ENCODE data around the gene DYNLT5.
"Not testable (repeated sequence)": the region's sequence is repeated elsewhere in the genome, so short reads cannot be mapped to it uniquely, and the experiment has no call there.

DYNLT5 gene

GRCh38 chr1:66788231-66788939 lies 36.1 kb downstream of the DYNLT5 start:
- no peak overlapping the region for H3K4me3 ChIP-seq (ENCODE audit: low read depth, low read length)
- no peak for TF ChIP-seq CTCF (IDR thresholded peaks at IDR 0.05; ENCODE audit: borderline replicate concordance, insufficient read depth, low read depth, low read length)

DNA sequence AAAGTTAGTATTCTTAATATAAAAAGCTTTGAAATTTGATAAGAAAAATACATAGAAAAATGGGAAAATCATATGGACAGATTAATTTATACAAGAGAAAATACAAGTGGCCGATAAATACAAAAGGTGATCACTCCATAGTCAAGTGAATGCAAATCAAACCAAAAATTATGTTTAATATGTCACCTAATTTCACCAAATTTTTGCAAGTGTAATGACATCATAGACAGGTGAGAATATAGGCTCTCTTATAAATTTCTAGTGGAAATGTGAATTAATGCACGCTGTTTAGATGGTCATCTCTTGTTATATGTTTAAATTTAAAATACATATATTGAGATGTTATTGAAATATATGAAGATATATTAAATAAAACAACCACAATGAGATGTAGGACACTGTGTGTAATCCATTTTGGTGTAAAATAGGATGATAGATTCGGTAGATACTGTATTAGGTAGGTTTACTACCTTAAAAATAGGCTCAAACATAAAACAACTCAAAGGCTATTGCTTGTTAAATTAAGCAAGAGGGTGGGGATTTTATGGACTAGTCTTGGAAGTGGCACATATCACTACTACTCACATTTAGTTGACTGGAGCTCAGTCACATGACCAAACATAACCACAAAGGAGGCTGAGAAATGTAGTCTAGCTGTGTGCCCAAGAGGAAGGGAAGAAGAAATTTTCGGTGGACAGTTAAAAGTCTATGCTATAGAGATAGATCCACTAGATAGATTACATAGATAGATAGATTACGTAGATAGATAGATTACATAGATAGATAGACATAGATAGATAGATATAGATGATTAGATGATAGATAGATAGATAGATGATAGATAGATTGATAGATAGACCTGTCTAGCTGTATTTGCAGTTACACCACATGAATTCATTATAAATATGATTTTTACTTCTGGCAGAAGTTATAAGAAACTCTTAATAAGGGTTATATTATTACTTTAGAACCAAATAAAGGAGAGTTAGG lies 39.7 kb downstream of the DYNLT5 start:
- no peak for TF ChIP-seq CTCF (IDR thresholded peaks at IDR 0.05; ENCODE audit: borderline replicate concordance, insufficient read depth, low read depth, low read length)

DNA sequence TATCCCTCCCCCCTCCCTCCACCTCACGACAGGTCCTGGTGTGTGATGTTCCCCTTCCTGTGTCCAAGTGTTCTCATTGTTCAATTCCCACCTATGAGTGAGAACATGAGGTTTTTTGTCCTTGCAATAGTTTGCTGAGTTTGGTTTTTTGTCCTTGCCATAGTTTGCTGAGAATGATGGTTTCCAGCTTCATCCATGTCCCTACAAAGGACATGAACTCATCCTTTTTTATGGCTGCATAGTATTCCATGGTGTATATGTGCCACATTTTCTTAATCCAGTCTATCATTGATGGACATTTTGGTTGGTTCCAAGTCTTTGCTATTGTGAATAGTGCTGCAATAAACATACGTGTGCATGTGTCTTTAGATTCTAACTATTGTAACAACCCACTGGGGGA lies 43.6 kb downstream of the DYNLT5 start:
- not testable (repeated sequence) for H3K4me3 ChIP-seq (ENCODE audit: low read depth, low read length)

More for the DNA sequence above, 39.7 kb downstream of the DYNLT5 start:
- H3K4me3 ChIP-seq (ENCODE audit: low read depth, low read length) = no peak overlapping the region

DNA sequence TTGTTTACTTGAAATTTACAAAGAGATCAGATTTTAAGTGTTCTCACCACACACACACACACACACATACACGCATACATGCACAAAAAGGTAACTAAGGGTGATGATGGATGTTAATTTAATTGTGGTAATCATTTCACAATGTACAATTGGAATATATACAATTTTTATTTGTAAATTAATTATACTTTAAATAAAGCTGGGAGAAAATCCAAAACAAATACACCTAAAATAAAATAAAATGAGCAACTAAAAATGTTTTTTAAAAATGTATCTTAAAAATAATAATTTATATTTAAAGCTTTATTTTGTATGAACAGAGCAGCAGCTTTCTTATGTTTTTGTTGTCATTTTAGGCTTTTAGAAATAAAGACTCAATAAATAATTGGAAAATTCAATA lies 57.0 kb downstream of the DYNLT5 start:
- TF ChIP-seq CTCF (IDR thresholded peaks at IDR 0.05; ENCODE audit: borderline replicate concordance, insufficient read depth, low read depth, low read length) = no peak
- H3K4me3 ChIP-seq (ENCODE audit: low read depth, low read length) = no peak overlapping the region

GRCh38 chr1:66809736-66810326 lies 57.6 kb downstream of the DYNLT5 start:
- no peak for TF ChIP-seq CTCF (IDR thresholded peaks at IDR 0.05; ENCODE audit: borderline replicate concordance, insufficient read depth, low read depth, low read length)

DNA sequence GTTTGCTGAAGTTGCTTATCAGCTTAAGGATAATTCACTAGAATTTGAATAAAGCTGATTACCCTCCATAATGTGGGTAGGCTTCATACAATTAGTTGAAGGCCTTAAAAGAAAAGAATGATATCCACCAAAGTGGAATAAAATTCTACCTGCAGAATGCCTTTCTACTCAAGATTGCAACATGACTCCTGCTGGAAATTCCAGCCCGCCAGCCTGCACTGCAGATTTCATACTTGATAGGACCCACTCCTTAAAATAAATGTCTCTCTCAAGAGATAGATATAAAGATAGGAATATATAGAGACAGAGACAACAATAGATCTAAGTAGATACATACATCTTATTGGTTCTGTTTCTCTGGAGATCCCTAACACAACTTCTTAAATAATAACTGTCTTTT lies 72.5 kb downstream of the DYNLT5 start:
- TF ChIP-seq CTCF (IDR thresholded peaks at IDR 0.05; ENCODE audit: borderline replicate concordance, insufficient read depth, low read depth, low read length) = no peak
- no peak overlapping the region for H3K4me3 ChIP-seq (ENCODE audit: low read depth, low read length)

More at GRCh38 chr1:66809736-66810326, 57.6 kb downstream of the DYNLT5 start:
- no peak overlapping the region for H3K4me3 ChIP-seq (ENCODE audit: low read depth, low read length)

All from GM12875 (cell line).